Stimulated activated CD4-positive, alpha-beta T cell treated with anti-CD3 and anti-CD28 coated beads, Interleukin-15, amount 100 ng/mL, for 24 hours (primary cell): ENCODE data around the gene TAAR2.
"Not testable (repeated sequence)": the region's sequence is repeated elsewhere in the genome, so short reads cannot be mapped to it uniquely, and the experiment has no call there.

Experiments
- DNase-seq: peaks from one replicate; pipeline ENCODE4 v3.0.0-alpha.2; 2020

Gene TAAR2, protein sequence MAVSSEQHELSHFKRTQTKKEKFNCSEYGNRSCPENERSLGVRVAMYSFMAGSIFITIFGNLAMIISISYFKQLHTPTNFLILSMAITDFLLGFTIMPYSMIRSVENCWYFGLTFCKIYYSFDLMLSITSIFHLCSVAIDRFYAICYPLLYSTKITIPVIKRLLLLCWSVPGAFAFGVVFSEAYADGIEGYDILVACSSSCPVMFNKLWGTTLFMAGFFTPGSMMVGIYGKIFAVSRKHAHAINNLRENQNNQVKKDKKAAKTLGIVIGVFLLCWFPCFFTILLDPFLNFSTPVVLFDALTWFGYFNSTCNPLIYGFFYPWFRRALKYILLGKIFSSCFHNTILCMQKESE

DNA sequence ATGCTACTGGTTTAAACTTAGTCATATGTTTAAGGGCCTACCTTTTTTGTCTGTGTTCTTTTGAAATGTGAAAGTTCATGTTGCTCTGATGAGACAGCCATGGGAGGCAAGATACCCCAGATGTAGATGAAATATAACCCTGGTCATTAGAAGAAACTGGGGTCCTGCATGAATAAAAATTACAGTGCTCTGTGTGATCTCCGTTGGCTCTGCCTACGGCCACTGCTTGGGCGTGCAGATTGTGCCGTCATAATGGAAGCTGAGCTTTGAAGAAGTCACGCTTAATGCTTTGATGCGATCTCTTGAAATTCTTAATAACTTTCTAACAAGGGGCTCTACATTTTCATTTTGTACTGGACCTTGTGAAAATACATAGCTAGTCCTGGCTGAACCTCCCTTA, at the start of gene TAAR2:
Gene TAAR2, minus strand, starts transcription at position 101 of the 400 bp plus-strand sequence. Its CDS starts 0 bp downstream, at position 101.
- DNase-seq, result no peak

DNA sequence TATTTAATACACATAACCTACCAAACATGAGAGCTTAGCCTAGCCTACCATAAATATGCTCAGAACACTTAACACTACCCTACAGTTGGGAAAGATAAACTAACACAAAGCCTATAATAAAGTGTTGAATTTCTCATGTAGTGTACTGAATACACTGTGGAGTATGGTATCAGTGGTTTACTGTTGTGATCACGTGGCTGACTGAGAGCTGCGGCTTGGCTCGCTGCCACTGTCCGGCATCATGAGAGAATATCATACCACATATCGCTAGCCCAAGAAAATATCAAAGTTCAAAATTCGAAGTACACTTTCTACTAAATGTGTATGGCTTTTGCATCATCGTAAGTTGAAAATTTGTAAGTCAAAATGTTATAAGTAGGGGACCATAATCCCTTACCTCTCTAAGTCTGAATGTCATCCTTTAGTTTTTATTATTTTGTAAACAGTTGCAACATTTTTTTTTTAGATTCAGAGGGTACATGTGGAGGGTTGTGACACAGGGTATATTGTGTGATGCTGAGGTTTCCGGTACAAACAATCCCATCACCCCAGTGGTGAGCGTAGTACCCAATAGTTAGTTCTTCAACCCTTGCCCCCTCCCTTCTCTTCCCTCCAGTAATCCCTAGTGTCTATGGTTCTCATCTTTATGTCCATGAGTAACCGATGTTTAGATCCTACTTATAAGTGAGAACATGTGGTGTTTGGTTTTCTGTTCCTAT, 49.5 kb upstream of the TAAR2 start:
- DNase-seq, result no peak

DNA sequence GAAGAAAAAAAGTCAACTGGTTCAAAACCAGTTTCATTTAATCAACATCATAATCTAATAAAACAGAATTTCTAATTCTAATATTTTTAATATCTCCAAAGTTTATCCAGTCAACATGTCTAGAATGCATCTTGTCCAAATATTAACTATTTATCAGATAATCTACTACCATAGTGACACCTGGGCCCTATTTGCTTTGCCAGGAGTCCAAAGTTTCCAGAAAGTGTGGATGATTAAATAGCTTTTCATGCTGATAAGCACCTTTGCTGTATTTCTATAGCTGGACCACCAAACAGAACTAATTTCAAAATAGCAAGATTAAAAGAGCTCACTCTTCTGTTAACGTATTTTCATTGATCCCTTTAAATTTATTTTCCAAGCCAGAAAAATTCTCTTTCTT, 47.2 kb upstream of the TAAR2 start:
- DNase-seq, result no peak

DNA sequence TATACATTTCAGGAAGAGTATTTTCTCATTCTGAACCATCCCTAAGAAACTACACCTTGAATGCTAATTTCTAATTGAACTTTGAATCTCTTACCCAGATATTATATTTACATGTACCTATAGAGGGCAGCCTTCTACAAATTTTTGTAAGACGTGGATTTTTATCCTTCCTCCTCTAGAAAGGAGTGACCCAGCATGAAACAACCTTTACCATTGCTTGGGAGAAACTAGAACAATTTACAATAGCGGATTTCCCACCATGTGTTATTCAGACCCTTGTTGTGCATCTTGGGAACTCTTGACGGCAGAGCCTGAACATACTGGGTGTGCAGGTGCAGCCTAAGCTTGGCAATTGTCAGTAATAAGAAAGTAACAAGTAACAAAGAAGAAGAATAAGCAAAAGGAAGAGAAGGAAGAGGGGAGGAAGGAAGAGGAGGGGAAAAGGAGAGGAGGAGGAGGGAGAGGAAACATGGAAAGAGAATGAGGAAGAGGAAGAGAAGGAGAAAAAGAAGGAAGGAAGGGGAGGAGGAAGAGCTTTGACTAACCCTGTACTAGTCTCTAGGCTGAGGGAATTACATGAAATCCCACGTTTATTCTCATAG, 45.7 kb upstream of the TAAR2 start:
- no peak for DNase-seq

DNA sequence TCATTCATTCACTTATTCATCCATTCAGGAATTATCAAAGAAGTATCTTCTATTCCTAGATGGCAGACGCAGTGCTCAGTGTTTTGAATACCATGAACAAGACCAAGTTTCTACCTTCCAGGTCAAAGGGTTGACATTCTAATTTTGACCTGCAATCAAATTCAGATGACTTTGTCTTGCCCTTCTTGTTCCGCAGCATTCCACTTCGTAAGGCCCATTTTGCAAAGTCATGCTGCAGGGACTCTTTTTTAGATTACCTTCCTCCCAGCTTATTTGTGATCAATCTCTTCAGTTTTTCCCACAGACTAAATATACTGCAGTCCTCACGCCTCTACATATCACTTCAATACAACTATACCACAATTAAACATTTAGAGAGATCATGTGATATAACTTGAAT, 42.0 kb upstream of the TAAR2 start:
- no peak for DNase-seq

DNA sequence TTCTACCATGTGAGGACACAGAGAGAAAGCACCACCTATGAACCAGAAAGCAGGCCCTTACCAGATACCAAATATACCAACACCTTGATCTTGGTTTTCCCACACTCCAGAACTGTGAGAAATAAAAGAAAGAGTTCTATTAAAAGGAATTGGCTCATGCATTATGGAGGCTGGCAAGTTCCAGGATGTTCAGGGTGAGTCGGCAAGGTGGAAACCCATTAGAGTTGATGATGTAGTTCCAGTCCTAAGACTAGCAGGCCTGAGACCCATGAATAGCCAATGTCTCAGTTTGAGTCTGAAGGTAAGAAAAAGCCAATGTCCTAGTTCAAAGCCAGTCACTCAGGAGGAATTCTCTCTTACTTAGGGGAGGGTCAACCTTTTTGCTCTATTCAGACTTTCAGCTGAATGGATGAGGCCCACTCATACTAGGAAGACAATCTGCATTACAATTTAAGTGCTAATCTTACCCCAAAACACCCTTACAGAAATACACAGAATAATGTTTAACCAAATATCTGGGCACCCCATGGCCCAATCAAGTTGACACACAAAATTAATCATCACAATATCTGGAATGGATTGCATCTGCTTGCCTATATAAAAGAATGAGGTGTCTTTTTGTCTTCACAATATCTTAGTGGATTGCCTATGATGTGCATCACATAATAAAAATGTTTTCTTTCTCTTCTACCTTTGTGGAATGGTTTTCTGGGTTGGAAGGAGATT, 40.4 kb upstream of the TAAR2 start:
- DNase-seq, result no peak

DNA sequence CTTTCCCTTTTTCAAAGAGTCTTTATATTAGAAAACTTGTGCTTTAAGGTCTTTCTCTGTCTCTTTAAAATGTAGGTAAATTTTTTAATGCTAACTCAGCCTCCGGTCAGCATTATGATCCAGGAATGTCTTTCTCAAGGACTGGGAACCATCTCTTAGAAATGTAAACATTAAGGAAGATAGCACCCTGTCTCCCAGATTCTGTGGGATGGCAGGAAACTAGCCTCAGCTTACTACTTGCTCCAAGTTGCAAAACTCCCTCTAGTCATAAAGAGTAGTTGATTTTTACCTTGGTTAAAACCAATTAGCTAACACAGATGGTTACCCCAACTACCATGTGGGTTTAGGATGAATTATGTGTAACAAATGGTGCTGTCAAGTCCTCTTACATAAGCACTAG, 39.6 kb upstream of the TAAR2 start:
- DNase-seq, result no peak

DNA sequence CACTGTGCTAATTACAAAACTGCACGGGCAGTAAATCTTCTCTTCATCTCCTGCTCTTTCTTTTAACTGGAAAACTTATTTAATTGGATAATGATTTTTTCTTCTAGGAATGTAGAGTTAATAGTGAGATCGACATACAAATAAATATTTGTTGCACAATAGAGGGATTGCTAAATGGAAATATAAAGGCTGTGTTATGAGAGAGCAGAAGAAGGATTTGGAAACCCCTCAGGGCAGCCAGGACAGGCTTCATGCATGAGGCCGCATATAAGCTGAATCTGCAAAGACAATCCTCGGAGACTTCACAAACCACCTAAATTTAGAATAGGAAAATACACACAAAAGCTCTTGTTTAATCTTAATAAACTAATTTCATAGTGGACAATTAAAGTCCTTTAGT, 37.8 kb upstream of the TAAR2 start:
- no peak for DNase-seq

DNA sequence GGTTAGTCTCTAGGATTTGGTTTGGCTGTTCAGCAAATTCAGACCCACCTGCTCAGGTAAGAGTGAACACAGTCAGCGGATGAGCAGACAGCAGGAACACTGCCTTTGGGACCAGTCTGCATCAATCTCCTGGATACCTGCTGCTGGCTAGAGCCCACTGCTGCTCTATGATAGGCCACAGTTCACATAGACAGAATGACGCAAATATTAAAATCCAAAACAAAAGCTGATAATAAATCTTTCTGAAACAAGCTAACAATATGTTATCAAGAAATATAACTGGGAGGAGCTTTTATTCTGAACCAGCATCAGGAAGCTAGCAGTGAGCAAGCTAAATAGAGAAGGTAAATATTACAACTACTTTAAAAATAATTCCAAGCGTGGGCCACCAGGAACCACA, 35.0 kb upstream of the TAAR2 start, which contains the start of gene TAAR1:
Gene TAAR1, minus strand, starts transcription at position 101 of the 400 bp plus-strand sequence. CDS start 13,179 bp downstream, outside the sequence.
- DNase-seq, result no peak

DNA sequence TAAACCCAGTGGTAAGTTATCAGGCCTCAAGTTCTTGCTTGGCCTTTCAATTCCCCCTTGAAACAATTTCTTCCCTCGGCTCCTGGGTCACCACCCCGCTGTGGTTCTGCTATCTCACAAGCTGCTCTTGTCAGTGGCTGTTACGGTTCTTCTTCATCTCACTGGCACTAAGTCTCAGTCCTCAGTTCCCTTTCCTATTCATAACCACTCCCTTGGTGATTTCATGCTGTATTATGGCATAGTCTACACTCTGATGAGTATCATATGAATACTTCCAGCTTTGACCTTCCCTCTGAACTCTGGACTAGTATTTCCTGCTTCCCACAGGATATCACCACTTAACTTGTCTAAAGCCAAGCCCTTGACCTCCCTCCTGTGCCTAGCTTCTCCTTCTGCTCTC, 27.0 kb upstream of the TAAR2 start:
- DNase-seq, result no peak

DNA sequence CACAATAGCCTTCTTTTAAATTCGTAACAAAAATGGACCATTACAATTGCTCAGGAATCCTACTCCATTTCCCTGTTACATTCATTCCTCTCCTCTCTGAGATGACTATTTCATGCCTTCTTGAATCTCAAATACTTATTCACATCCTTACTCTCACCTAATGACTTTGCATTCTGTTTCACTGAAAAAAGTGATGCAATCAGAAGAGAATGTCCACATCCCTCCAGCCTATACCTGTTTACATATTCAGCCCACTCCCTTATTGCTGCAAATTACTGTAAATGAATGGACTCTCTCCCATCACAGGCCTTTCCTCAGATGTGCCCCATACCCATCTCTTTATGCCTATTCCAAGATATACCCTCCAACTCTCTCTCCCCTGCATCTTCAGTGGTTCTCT, 26.4 kb upstream of the TAAR2 start:
- no peak for DNase-seq

DNA sequence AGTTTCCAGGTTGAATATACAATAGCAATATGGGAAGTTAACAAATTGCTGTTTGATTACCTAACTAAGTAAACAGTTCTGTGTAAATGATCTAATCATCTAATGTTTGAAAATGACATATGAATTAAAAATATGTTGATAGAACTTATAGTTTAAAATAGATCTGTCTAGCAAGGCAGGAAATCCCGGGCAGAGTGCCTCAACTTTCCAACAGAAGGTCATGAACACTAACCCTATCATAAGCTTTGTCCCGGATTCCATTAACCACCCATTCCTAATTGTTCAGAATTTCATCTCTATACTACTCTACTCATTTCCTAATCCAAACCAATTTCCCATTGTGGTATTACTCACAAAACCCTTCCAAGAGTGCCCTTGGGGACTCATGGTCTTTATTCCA, 24.8 kb upstream of the TAAR2 start:
- no peak for DNase-seq

DNA sequence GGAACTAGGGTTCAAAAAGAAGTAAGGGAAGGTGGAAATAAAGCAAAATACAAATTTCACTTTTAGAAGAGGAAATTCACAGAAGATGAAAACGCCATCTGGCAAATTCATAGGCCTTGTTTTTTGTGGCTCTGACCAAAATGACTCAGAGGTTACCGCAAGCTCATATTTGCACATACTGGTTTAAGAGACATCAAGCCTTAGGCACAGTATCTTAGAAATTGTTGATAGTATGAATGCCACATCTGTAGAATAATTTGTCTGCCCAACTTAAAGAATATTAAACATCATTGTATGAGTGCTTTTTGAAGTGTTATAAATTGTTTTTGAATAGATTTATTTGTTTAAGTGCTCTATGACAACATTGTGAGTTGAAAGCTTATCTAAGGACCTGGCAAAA, 24.3 kb upstream of the TAAR2 start:
- DNase-seq, result peak; percentile 6

DNA sequence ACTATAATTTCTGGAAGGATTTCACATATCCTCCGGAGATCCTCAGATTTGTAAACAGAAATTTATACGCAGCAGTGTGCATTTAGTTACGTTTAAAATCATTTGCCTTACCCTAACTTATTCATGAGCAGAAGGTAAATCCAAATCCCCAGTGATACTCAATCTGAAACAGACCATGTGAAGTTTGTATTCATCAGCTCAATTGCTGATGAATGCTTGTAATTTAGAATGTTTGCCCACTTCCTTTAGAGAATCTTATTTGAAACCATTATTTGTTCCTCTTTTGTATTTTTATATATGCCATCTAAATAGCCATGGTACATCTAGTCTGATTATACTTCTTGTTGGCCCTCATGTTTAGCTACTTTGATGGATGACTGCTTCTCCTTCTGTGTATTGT, 19.5 kb upstream of the TAAR2 start:
- no peak for DNase-seq

DNA sequence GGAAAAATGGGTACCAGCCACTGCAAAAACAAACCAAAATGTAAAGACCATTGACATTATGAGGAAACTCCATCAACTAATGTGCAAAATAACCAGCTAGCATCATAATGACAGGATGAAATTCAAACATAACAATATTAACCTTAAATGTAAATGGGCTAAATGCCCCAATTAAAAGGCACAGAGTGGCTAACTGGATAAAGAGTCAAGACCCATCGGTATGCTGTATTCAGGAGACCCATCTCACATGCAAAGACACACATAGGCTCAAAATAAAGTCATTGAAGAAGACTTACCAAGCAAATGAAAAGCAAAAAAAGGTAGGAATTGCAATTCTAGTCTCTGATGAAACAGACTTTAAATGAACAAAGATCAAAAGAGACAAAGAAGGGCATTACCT, 13.1 kb upstream of the TAAR2 start:
- DNase-seq, result not testable (repeated sequence)

DNA sequence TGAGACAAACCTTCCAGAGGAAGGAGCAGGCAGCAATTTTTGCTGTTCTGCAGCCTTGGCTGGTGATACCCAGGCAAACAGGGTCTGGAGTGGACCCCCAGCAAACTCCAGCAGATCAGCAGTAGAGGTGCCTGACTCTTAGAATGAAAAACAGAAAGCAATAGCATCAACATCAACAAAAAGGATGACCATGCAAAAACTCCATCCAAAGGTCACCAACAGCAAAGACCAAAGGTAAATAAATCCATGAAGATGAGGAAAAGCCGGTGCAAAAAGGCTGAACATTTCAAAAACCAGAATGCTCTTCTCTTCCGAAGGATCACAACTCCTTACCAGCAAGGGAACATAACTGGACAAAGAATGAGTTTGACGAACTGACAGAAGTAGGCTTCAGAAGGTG, 11.8 kb upstream of the TAAR2 start:
- not testable (repeated sequence) for DNase-seq

DNA sequence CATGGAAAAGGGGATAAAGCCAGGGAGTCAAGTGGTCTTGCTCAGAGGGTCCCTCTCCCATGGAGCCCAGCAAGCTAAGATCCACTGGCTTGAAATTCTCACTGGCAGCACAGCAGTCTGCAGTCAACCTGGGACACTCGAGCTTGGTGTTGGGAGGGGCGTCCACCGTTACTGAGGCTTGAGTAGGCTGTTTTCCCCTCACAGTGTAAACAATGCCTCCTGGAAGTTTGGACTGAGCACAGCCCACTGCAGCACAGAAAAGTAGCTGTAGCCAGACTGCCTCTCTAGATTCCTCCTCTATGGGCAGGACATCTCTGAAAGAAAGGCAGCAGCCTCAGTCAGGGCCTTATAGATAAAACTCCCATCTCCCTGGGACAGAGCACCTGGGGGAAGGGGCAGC, 11.2 kb upstream of the TAAR2 start:
- DNase-seq, result not testable (repeated sequence)

DNA sequence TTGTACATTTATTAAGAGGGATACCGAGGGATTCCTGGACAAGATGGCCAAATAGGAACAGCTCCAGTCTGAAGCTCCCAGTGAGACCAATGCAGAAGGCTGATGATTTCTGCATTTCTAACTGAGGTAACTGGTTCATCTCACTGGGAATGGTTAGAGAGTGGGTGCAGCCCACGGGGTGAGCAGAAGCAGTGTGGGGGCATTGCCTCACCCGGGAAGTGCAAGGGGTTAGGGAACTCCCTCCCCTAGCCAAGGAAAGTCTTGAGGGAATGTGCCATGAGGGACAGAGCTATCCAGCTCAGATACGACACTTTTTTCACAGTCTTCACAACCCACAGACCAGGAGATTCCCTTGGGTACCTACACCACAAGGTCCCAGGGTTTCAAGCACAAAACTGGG, 10.7 kb upstream of the TAAR2 start:
- DNase-seq, result no peak

DNA sequence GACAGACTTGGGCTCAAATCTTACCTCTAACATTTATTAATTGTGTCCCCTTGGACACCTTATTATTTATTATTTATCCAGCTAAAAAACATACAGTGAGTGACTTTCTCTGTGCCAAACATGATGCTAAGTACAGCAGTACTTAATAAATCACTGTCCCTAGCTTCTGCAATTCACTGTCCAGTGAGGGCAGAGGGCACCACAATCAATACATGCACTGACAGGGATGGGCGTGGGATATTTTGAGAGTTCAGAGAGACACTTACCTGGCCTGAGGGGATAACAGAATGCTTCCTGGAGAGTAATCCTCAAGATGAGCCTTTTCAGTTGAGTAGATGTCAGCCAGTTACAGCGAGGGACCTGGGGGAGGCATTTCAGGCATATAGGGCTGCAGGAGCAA, 9.3 kb upstream of the TAAR2 start:
- DNase-seq, result no peak

DNA sequence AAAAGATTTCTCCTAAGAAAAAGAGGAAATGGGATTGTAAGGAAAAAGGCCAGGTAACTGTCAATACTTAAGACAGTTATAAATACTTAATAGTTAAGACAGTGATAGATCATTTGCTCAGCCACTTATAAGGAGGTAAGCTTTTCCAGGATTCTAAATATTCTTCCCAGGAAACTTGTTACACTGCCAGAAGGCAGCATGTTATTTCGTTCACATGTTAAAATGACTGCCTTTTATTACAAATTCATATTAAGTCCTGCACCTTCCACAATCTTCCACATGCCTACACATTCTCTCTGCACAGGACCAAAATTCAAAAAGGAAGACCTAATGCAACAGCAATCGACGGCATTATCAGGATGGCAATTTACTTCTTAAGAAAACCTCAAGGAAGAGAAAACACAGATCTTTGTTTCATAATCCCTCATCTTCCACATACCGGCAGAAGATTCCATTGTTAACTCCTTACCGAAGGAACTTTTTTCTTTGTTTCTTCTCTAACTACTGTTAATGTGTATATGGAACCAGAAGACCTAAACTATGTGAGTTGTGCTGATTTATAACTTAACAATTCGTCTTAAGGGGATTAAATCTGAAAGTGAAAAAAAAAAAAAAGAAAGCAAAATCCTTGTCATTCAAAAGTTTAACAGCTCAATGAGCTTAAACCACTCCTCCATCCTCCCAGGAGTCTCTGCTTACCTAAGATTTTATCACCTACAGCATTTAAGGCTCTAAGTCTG, 799 bp downstream of the TAAR2 start:
- DNase-seq, result no peak

DNA sequence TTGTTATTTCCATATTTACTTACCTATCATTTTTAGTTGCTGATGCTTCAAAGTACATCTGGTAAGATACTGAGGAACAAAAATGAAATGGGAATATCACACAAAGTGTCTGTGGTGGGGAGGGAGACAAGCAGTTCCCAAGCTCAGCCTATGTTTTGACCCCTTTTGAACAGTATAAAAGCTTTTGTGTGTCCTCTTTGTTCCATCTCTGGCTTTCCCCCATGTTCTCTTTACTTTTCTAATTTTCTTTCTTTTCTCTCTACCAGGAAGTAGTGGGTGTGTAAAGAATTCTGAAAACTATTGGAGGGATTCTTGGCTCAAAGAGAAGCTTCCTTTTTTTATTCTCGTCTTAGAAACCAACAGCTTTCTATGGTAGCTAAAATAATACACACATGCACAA, 7.4 kb downstream of the TAAR2 start:
- no peak for DNase-seq

DNA sequence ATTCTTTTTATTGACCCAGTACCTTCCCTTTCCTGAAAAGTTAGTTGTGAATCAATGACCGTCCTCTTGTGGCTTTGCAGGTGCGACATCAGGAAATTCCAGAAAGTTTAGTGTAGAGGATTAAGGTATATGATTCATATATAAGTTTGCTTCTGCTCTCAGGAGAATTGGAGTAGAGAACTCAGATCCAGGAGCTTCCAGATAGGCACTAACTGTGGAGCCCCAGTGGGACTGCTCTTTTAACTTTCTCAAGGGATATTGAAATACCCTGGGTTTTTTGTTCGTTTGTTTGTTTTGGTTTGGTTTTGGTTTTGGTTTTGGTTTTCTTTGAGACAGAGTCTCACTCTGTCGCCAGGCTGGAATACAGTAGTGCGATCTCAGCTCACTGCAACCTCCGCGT, 9.5 kb downstream of the TAAR2 start:
- no peak for DNase-seq
